GM20431 (cell line): ENCODE results near the gene INVS.
"Not testable (repeated sequence)": the region's sequence is repeated elsewhere in the genome, so short reads cannot be mapped to it uniquely, and the experiment has no call there.

Experiments used
- in situ Hi-C: fragments of 300-500 bp; cut with MseI, MboI; formaldehyde crosslinking; loops from one replicate; pipeline ENCODE4 v1.15.0; 2020; ENCODE audit warnings: low sequenced_read_pairs; ENCODE audit not compliant: unreplicated experiment

Gene INVS

GRCh38 chr9:100303747-100304146, 204.7 kb downstream of the INVS start:
- in situ Hi-C loops = no loop called here

DNA sequence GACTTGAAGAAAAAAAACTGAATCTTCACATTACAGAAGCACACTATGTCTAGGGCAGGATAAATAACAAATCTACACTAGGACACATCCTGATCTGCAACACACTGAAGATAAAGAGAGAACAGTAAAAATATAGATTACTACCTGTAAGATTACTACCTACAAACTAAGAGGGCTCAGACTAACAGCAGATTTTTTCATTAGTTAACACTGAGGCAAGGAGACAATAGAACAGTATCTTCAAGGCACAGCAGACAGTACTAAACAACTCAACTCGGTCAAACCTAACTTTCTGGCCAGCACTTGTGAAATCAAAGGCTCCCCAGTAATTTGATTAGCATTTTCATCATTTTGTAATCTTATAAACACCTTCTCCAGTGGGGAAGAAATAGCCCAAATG, 207.2 kb downstream of the INVS start:
- in situ Hi-C loops = no loop called here

DNA sequence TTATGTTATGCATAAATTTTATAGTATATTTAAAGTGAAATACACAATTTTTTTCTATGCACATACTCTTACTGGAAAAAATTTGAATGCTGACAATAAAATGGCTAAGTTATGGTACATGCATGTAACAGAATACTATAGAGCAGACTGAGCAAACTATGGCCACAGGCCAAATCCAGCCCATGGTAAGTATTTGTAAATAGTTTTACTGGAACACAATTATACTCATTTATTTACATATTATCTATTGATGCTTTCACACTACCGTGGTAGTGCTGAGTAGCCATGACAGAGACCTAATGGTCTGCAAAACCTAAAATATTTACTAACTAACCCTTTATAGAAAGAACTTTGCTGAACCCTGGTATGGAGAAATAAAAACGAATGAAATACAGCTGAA, 208.0 kb downstream of the INVS start:
- in situ Hi-C loops = no loop called here

- in situ Hi-C loops = no loop called here
Measured at GRCh38 chr9:100308965-100309564, 210.0 kb downstream of the INVS start.

- in situ Hi-C loops = no loop called here
Measured at GRCh38 chr9:100309992-100310391, 210.9 kb downstream of the INVS start.

GRCh38 chr9:100315561-100315960, 216.5 kb downstream of the INVS start:
- in situ Hi-C loops = no loop called here

DNA sequence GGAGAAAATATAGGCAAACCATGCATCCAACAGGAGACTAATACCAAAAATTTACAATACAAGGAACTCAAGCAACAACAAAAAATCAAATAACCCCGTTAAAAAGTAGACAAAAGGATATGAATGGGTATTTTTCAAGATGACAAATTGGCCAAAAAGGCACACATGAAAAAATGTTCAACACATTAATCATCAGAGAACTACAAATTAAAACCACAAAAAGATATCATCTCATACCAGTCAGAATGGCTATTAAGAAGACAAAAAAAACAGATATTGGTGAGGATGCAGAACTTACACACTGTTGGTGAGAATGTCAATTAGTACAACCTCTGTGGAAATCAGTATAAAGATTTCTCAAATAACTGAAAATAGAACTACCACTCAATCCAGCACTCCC, 218.7 kb downstream of the INVS start:
- in situ Hi-C loops = no loop called here

GRCh38 chr9:100322954-100323536, 224.0 kb downstream of the INVS start:
- in situ Hi-C loops = no loop called here

DNA sequence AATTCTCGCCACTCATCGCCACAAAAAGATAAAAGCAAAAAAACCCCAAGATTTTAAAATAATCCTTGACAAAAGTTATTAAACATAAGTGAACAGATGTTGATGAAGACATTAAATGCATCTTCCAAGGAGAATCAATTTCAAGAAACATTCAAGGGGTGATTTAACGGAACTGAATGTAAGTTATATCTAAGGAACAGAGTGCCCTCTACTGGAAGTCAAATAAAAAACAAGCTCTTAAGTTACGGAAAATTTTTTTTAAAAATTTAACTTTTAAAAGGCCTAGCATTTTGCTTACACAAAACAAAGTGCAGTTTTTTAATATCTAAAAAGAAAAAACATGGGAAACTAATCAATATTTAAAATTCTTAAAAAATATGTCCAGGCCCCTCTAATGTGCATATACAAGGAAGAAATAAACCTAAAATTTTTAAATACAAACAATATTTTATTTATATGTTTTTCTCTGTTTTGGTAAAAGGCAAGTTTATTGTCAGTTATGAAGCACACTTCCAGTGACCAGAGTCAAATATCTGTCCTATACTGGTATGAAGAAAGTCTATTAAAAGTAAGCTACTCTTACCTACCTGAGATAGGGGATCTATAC, 225.7 kb downstream of the INVS start:
- in situ Hi-C loops = no loop called here

DNA sequence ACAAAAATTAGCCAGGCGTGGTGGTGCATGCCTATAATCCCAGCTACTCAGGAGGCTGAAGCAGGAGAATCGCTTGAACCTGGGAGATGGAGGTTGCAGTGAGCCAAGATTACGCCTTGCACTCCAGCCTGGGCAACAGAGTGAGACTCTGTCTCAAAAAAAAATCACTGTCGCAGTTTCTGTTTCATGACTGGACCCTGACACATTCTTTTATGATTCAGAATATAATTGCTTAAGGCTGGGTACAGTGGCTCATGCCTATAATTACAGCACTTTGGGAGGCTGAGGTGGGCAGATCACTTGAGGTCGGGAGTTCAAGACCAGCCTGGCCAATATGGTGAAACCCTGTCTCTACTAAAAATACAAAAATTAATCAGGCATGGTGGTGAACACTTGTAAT, 239.7 kb downstream of the INVS start:
- in situ Hi-C loops = not testable (repeated sequence)

- in situ Hi-C loops = no loop called here
Measured at GRCh38 chr9:100340224-100340623, 241.2 kb downstream of the INVS start.

- in situ Hi-C loops = no loop called here
Measured at GRCh38 chr9:100341889-100342288, 242.8 kb downstream of the INVS start.

DNA sequence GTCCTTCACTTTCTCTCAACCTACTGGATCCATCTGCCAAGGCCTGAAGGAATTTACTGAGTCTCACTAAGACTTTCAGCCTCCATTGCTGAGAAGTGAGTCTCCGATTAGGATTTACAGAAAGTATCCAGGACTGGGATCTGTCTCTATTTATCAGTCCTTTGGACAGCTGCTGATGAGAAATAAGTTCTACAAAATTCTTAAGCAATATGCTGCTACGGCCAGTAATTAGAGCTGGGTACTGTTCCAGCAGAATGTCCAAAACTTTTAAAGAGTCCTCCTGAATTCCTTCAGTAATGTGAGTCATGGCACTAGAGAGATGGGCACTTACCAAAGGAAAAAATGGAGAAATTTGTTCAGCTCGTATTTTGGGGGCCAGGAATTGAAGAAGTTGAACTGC, 247.8 kb downstream of the INVS start:
- in situ Hi-C loops = no loop called here

- in situ Hi-C loops = no loop called here
Measured at GRCh38 chr9:100350188-100350587, 251.1 kb downstream of the INVS start.
